ENCODE results near the gene LOC128125822.
"Not testable (repeated sequence)": the region's sequence is repeated elsewhere in the genome, so short reads cannot be mapped to it uniquely, and the experiment has no call there.

The LOC128125822 gene

DNA sequence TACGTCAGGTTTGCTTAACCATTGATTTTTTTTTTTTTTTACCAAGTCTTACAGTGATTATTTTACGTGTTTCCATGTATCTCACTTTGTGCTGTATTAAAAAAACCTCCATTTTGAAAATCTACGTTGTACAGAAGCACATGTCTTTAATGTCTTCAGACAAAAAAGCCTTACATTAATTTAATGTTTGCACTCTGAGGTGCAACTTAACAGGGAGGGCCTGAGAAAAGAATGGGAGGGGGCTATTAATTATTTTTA, 8.4 kb downstream of the LOC128125822 start:
- intact Hi-C loops (cut with DNase I; ENCODE audit: low total_unique reads), result no loop called here
- no peak overlapping the region for H3K4me3 ChIP-seq (ENCODE audit: low read depth, poor library complexity, severe bottlenecking)
- 73 to 84% methylated on average over 3 of the region's 3 CpGs for WGBS, 2 donors
- no peak for DNase-seq (ENCODE audit: low spot score in 2 of 2)
- no peak for TF ChIP-seq POLR2A (IDR thresholded peaks at IDR 0.05)
- TF ChIP-seq, protein P1, sequence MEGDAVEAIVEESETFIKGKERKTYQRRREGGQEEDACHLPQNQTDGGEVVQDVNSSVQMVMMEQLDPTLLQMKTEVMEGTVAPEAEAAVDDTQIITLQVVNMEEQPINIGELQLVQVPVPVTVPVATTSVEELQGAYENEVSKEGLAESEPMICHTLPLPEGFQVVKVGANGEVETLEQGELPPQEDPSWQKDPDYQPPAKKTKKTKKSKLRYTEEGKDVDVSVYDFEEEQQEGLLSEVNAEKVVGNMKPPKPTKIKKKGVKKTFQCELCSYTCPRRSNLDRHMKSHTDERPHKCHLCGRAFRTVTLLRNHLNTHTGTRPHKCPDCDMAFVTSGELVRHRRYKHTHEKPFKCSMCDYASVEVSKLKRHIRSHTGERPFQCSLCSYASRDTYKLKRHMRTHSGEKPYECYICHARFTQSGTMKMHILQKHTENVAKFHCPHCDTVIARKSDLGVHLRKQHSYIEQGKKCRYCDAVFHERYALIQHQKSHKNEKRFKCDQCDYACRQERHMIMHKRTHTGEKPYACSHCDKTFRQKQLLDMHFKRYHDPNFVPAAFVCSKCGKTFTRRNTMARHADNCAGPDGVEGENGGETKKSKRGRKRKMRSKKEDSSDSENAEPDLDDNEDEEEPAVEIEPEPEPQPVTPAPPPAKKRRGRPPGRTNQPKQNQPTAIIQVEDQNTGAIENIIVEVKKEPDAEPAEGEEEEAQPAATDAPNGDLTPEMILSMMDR (IDR thresholded peaks at IDR 0.05), result no peak

GRCh38 chr6:63581355-63582013, 9.2 kb downstream of the LOC128125822 start:
- H3K4me3 ChIP-seq (ENCODE audit: low read depth, poor library complexity, severe bottlenecking), result no peak overlapping the region
- TF ChIP-seq, protein P1 (IDR thresholded peaks at IDR 0.05), result no peak
- no peak for TF ChIP-seq POLR2A (IDR thresholded peaks at IDR 0.05)
- 96% methylated on average over 2 of the region's 2 CpGs for WGBS, 2 donors
- no peak for DNase-seq (ENCODE audit: low spot score in 2 of 2)
- intact Hi-C loops (cut with DNase I; ENCODE audit: low total_unique reads), result no loop called here

DNA sequence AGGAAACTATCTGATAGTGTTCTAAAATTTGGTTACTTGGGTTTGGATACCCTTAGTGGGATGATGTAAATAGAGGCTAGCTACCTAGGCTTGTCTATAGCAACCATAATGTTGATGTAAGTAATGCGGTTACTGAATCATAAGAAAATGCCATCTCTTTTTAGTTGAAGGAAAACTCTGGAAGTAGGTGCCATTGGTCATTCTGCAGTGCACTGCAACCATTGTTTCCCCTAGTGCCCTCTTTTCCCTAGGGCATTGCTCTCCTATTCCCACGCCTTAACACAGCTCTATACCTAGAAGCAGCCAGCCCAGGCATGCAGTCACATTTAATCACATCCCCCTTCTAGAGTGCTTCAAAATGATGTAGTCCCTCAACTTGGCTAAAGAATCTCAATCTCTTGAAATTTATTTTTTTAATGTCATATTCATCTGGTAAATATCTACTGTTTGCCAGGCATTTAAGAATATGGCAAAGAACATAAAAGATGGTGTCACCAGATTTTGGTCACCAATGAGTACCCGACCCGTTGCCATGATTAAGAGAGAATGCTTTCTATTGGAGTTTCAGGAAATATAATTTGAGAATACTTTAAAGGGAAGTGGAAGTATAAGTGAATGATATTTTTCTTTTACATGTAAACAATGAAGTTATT, 10.4 kb downstream of the LOC128125822 start:
- WGBS, 2 donors, result 85 to 96% methylated on average over 4 of the region's 4 CpGs
- no peak overlapping the region for H3K4me3 ChIP-seq (ENCODE audit: low read depth, poor library complexity, severe bottlenecking)
- DNase-seq (ENCODE audit: low spot score in 2 of 2), result no peak
- no peak for TF ChIP-seq POLR2A (IDR thresholded peaks at IDR 0.05)
- TF ChIP-seq, protein P1 (IDR thresholded peaks at IDR 0.05), result no peak
- intact Hi-C loops (cut with DNase I; ENCODE audit: low total_unique reads), result no loop called here

- 63 to 80% methylated on average over 4 of the region's 4 CpGs for WGBS, 2 donors
- intact Hi-C loops (cut with DNase I; ENCODE audit: low total_unique reads), result no loop called here
- no peak for TF ChIP-seq POLR2A (IDR thresholded peaks at IDR 0.05)
- TF ChIP-seq, protein P1 (IDR thresholded peaks at IDR 0.05), result no peak
- no peak overlapping the region for H3K4me3 ChIP-seq (ENCODE audit: low read depth, poor library complexity, severe bottlenecking)
- DNase-seq (ENCODE audit: low spot score in 2 of 2), result no peak
These were observed 11.8 kb downstream of the LOC128125822 start for GRCh38 chr6:63584125-63584514.

- 96 to 98% methylated on average over 8 of the region's 8 CpGs for WGBS, 2 donors
- TF ChIP-seq POLR2A (IDR thresholded peaks at IDR 0.05), result no peak
- TF ChIP-seq, protein P1 (IDR thresholded peaks at IDR 0.05), result no peak
- intact Hi-C loops (cut with DNase I; ENCODE audit: low total_unique reads), result no loop called here
- no peak for DNase-seq (ENCODE audit: low spot score in 2 of 2)
- no peak overlapping the region for H3K4me3 ChIP-seq (ENCODE audit: low read depth, poor library complexity, severe bottlenecking)
These were observed 12.3 kb downstream of the LOC128125822 start for GRCh38 chr6:63584566-63584965.

- H3K4me3 ChIP-seq (ENCODE audit: low read depth, poor library complexity, severe bottlenecking); DNase-seq (ENCODE audit: low spot score in 2 of 2); intact Hi-C loops (cut with DNase I; ENCODE audit: low total_unique reads): not testable (repeated sequence)
- 85 to 93% methylated on average over 2 of the region's 2 CpGs for WGBS, 2 donors
These were observed 13.4 kb downstream of the LOC128125822 start for GRCh38 chr6:63585652-63586051.

All from lower leg skin (tissue), 4 donors.